Measurements from ENCODE around the gene NOL7. TPM values are rescaled to one million over a fixed set of nuclear protein-coding genes. Genes with fewer than 3 reads are reported as not detected.

Gene NOL7
- 100 to 1,000 TPM; 108 to 187 (median 125) TPM for total RNA-seq

DNA sequence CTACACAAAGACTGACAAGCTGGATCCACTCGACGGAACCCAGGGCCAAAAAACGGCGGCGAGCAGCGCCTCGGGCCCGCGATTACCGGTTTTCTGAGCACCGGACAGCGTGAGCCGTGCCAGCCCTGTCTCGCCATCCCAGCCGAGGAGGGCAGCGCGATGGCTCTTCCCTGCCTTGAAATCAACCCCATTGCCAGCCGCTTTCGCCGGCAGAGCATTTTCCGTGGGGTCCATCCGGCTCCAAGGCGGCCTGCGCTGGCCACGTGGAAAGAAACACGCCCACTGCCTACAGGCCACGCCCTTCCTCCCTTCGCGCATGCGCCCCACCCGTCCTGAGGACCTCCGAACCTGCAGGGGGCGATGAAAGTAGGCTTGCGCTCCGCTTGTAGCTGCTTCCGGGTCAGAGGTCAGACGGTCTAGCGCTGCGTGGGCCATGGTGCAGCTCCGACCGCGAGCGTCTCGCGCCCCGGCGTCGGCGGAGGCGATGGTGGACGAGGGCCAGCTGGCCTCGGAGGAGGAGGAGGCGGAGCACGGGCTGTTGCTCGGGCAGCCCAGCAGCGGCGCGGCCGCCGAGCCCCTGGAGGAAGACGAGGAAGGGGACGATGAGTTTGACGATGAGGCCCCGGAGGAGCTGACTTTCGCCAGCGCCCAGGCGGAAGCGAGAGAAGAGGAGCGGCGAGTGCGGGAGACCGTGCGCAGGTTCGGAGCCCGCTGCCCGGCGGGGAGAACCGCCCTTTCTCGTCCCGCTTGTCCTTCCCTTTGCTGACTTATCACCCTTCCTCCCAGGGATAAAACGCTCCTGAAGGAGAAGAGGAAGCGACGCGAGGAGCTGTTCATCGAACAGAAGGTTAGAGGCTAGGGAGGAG lies at the start of gene NOL7:
NOL7 (plus strand) TSS at position 410 of the 866 bp plus-strand sequence; CDS start at position 434, 24 bp downstream.
- no peaks in the 10 kb centered on the region for H3K9me3 ChIP-seq
- TF ChIP-seq, protein P1, sequence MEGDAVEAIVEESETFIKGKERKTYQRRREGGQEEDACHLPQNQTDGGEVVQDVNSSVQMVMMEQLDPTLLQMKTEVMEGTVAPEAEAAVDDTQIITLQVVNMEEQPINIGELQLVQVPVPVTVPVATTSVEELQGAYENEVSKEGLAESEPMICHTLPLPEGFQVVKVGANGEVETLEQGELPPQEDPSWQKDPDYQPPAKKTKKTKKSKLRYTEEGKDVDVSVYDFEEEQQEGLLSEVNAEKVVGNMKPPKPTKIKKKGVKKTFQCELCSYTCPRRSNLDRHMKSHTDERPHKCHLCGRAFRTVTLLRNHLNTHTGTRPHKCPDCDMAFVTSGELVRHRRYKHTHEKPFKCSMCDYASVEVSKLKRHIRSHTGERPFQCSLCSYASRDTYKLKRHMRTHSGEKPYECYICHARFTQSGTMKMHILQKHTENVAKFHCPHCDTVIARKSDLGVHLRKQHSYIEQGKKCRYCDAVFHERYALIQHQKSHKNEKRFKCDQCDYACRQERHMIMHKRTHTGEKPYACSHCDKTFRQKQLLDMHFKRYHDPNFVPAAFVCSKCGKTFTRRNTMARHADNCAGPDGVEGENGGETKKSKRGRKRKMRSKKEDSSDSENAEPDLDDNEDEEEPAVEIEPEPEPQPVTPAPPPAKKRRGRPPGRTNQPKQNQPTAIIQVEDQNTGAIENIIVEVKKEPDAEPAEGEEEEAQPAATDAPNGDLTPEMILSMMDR (IDR thresholded peaks at IDR 0.05) = peak; percentile 89 to 99 (median 97)
- TF ChIP-seq EP300 (IDR thresholded peaks at IDR 0.05) (peak; percentile 41 to 99), POLR2A (IDR thresholded peaks at IDR 0.05) (peak; percentile 55 to 88)
- H3K36me3 ChIP-seq = peaks cover 0 to 46% (median 9%) of the 10 kb centered on the region in 3 donors
- peaks cover 0 to 34% (median 13%) of the 10 kb centered on the region in 4 donors for H3K4me1 ChIP-seq
- H3K4me3 ChIP-seq = peak within 1 kb of the TSS; percentile 69 to 87 (median 75)
- 0 to 1% methylated on average over 52 to 71 of the region's 85 CpGs for WGBS, 2 donors
- H3K27me3 ChIP-seq = no peaks in the 10 kb centered on the region
- H3K27ac ChIP-seq = peak within 1 kb of the TSS; percentile 70 to 91 (median 86)
- peak; percentile 93 to 98 for DNase-seq (ENCODE audit: low spot score in 2 of 2)

DNA sequence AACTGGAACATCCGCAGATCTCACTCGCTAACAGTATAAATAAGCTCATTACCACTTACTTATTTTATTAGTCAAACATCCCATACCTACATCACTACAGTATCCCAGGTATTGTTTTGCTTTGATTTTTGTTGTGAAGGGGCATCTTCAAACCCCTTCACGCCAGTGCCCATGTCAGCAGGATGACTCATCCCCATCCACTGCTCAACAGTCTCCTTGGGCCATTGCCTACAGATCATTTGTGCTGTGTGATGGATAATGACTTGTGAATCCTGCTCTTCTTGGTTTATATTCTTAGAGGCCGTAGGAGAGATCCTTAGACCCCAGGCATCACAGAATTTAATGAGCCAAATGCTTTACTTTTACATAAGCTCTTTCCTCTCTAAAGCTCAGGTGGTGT lies 49.2 kb upstream of the NOL7 start:
- peaks cover 0 to 4% of the 10 kb centered on the region in 2 donors for H3K27me3 ChIP-seq
- no peaks in the 10 kb centered on the region for H3K36me3 ChIP-seq
- WGBS, 2 donors = 88% methylated on average over 4 of the region's 4 CpGs
- H3K4me3 ChIP-seq = no peak overlapping the region
- H3K4me1 ChIP-seq = no peaks in the 10 kb centered on the region
- TF ChIP-seq EP300 (IDR thresholded peaks at IDR 0.05) (no peak), POLR2A (IDR thresholded peaks at IDR 0.05) (no peak)
- TF ChIP-seq, protein P1 (IDR thresholded peaks at IDR 0.05) = no peak
- no peak for DNase-seq (ENCODE audit: low spot score in 2 of 2)
- no peak overlapping the region for H3K27ac ChIP-seq
- H3K9me3 ChIP-seq = no peaks in the 10 kb centered on the region

DNA sequence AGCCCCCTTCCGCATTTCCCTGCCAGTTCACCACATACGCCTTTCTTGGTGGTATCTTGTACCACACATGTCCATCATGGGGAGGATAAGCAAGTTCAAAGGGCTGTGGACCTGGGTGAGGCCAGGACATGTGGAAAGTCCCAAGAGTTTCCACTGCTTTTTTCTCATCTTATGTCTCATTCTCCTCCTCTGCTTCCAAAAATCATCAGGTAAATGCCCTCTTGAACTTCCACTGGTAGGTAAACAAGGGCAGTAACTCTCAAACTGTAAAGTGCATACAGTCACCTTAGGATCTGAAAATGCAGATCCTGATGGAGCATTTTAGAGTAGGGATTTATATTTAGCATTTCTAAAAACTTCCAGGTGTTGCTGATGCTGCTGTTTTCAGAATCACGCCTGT lies 48.6 kb upstream of the NOL7 start:
- Histone ChIP-seq H3K4me3 (no peak overlapping the region), H3K27me3 (peaks cover 0 to 4% of the 10 kb centered on the region in 2 donors), H3K36me3 (no peaks in the 10 kb centered on the region), H3K9me3 (no peaks in the 10 kb centered on the region), H3K27ac (no peak overlapping the region), H3K4me1 (no peaks in the 10 kb centered on the region)
- WGBS, 2 donors = 92 to 95% methylated on average over 3 of the region's 3 CpGs
- TF ChIP-seq POLR2A (IDR thresholded peaks at IDR 0.05) (no peak), EP300 (IDR thresholded peaks at IDR 0.05) (no peak)
- TF ChIP-seq, protein P1 (IDR thresholded peaks at IDR 0.05) = no peak
- DNase-seq (ENCODE audit: low spot score in 2 of 2) = no peak

DNA sequence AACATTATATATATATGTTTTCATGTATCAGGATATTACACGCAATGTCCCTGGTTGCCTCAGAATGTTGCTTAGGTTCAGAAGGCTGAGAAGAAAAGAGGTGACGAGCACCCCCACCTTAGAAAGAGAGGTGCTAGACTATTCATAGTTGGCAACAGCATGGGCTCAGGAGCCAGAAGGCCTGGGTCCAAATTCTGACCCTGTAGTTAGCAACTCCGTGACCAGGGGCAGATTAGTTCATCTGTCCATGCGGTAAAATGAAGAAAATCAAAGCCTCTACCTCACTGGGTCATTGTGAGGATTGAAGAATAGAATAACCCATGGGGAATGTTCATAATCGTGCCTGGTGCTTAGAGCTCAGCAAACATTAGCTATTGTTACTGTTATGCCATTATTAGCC lies 46.2 kb upstream of the NOL7 start:
- Histone ChIP-seq H3K36me3 (no peaks in the 10 kb centered on the region), H3K9me3 (no peaks in the 10 kb centered on the region), H3K27ac (no peak overlapping the region), H3K4me3 (no peak overlapping the region), H3K4me1 (peaks cover 0 to 8% (median 3%) of the 10 kb centered on the region in 4 donors), H3K27me3 (peaks cover 0 to 4% of the 10 kb centered on the region in 2 donors)
- DNase-seq (ENCODE audit: low spot score in 2 of 2) = no peak
- 82 to 90% methylated on average over 5 of the region's 5 CpGs for WGBS, 2 donors
- TF ChIP-seq, protein P1 (IDR thresholded peaks at IDR 0.05) = no peak
- no peak for TF ChIP-seq POLR2A (IDR thresholded peaks at IDR 0.05)
- no peak for TF ChIP-seq EP300 (IDR thresholded peaks at IDR 0.05)

DNA sequence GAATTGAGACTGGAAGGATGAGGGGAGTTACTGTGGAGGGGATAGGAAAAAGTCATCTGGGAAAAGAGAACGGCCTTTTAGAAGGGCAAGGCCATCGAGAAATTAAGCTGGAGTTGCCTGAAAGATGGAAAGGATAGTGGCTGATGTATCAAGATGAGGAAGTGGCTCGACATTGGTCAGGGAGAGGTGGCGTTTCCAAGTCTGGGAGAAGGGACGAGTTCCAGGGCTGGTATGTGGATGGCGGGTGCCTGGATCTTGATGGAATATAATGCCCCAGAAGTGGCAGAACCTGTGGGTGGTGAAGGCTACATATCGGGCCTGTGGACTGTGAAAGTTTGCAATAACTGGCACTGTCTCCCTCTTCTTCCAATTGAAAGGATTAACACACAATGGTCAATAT lies 42.9 kb upstream of the NOL7 start:
- Histone ChIP-seq H3K4me3 (no peak overlapping the region), H3K27me3 (no peaks in the 10 kb centered on the region), H3K4me1 (peaks cover 0 to 18% (median 3%) of the 10 kb centered on the region in 4 donors), H3K9me3 (no peaks in the 10 kb centered on the region), H3K36me3 (no peaks in the 10 kb centered on the region), H3K27ac (no peak overlapping the region)
- 81 to 83% methylated on average over 7 of the region's 7 CpGs for WGBS, 2 donors
- no peak for DNase-seq (ENCODE audit: low spot score in 2 of 2)
- TF ChIP-seq, protein P1 (IDR thresholded peaks at IDR 0.05) = no peak
- TF ChIP-seq EP300 (IDR thresholded peaks at IDR 0.05) (no peak), POLR2A (IDR thresholded peaks at IDR 0.05) (no peak)
